ENCODE measurements around the gene SPTB. TPM values are rescaled to one million over a fixed set of nuclear protein-coding genes. Genes with fewer than 3 reads are reported as not detected.

The SPTB gene
- total RNA-seq, 1 experiment from 2014 or later: 0.43 TPM

GRCh38 chr14:64800000-64800399 is 79.7 kb downstream of the SPTB start:
- CTCF ChIA-PET: interaction anchor here (0.6 to 1.6 kb wide), 4 partner anchors 15 to 183 kb away, joined by 3 to 8 read pairs (median 6); no protein-coding TSS in a partner anchor
- no TSS peak for BruUV-seq (replicated peaks)
- Histone ChIP-seq H3K36me3 (ENCODE audit: insufficient read depth, low read length, poor library complexity, severe bottlenecking) (no peaks in the 10 kb centered on the region), H3K4me3 (ENCODE audit: low read depth, low read length, poor library complexity, severe bottlenecking) (no peak overlapping the region), H3K27ac (ENCODE audit: low read depth, low read length, poor library complexity, severe bottlenecking) (no peak overlapping the region), H3K9me3 (ENCODE audit: low read depth, low read length, poor library complexity, severe bottlenecking) (no peaks in the 10 kb centered on the region), H3K27me3 (replicated peaks; ENCODE audit: insufficient read depth, low read depth, low read length, poor library complexity) (no peaks in the 10 kb centered on the region), H3K4me1 (ENCODE audit: insufficient read depth, low read length, poor library complexity, severe bottlenecking) (no peaks in the 10 kb centered on the region)
- no peak for TF ChIP-seq EZH2 (IDR thresholded peaks at IDR 0.05; ENCODE audit: borderline replicate concordance, low read depth, low read length, poor library complexity, severe bottlenecking)
- TF ChIP-seq, protein P1, sequence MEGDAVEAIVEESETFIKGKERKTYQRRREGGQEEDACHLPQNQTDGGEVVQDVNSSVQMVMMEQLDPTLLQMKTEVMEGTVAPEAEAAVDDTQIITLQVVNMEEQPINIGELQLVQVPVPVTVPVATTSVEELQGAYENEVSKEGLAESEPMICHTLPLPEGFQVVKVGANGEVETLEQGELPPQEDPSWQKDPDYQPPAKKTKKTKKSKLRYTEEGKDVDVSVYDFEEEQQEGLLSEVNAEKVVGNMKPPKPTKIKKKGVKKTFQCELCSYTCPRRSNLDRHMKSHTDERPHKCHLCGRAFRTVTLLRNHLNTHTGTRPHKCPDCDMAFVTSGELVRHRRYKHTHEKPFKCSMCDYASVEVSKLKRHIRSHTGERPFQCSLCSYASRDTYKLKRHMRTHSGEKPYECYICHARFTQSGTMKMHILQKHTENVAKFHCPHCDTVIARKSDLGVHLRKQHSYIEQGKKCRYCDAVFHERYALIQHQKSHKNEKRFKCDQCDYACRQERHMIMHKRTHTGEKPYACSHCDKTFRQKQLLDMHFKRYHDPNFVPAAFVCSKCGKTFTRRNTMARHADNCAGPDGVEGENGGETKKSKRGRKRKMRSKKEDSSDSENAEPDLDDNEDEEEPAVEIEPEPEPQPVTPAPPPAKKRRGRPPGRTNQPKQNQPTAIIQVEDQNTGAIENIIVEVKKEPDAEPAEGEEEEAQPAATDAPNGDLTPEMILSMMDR (conservative IDR thresholded peaks at IDR 0.05; ENCODE audit: low read depth, low read length): peak; percentile 58
- peak; percentile 59 for DNase-seq (ENCODE audit: low spot score)
- POLR2A ChIA-PET (ENCODE audit: low non-redundant PET): no interaction called here
- intact Hi-C loops (cut with micrococcal nuclease; ENCODE audit: unreplicated experiment): no loop called here

DNA sequence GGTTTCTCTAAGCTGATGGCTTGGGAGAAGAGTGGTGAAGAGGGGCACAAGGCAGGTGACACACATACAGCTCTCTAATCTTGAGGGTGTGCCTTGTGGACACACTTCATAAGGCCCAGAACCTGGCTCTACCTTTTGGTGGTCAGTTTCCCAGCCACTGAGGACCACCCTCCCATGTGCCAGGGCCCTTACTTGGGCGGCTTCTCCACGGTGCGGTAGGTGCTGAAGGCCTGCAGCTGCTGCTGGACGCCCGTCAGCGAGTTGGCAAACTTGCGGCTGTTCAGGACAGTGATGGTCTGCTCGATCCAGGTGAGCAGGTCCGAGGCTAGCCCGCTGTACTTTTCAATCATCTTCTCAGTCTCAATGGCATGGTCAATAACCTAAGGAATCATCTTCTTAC is 80.2 kb downstream of the SPTB start:
- Histone ChIP-seq H3K36me3 (ENCODE audit: insufficient read depth, low read length, poor library complexity, severe bottlenecking) (no peaks in the 10 kb centered on the region), H3K27me3 (replicated peaks; ENCODE audit: insufficient read depth, low read depth, low read length, poor library complexity) (no peaks in the 10 kb centered on the region), H3K4me3 (ENCODE audit: low read depth, low read length, poor library complexity, severe bottlenecking) (no peak overlapping the region), H3K9me3 (ENCODE audit: low read depth, low read length, poor library complexity, severe bottlenecking) (no peaks in the 10 kb centered on the region), H3K27ac (ENCODE audit: low read depth, low read length, poor library complexity, severe bottlenecking) (no peak overlapping the region), H3K4me1 (ENCODE audit: insufficient read depth, low read length, poor library complexity, severe bottlenecking) (no peaks in the 10 kb centered on the region)
- intact Hi-C loops (cut with micrococcal nuclease; ENCODE audit: unreplicated experiment): no loop called here
- BruUV-seq (replicated peaks): no TSS peak
- ChIA-PET POLR2A (ENCODE audit: low non-redundant PET) (no interaction called here), CTCF (interaction anchor here (0.7 to 1.6 kb wide), 2 partner anchors 14 to 92 kb away, joined by 3 to 6 read pairs; no protein-coding TSS in a partner anchor)
- no peak for DNase-seq (ENCODE audit: low spot score)
- TF ChIP-seq EZH2 (IDR thresholded peaks at IDR 0.05; ENCODE audit: borderline replicate concordance, low read depth, low read length, poor library complexity, severe bottlenecking): no peak
- TF ChIP-seq, protein P1 (conservative IDR thresholded peaks at IDR 0.05; ENCODE audit: low read depth, low read length): no peak

DNA sequence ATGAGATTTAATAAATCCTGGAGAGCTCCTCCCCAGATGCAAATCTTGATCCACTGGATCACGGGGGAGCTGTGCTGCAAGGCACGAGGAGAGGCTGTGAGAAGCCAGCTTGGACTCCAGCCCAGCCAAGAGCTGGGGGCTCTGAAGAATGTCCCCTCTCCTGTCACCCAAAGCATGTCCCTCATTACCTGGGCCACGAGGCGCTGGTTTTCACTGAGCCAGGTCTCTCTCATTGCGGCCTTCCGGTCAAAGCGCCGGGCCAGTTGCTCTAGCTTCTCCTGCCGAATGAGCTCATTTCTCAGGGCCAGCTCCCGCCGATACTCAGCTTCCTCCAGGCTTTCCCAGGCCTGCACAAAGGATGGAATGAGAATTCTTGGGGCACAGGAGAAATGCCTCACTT is 83.3 kb downstream of the SPTB start:
- Histone ChIP-seq H3K27ac (ENCODE audit: low read depth, low read length, poor library complexity, severe bottlenecking) (no peak overlapping the region), H3K27me3 (replicated peaks; ENCODE audit: insufficient read depth, low read depth, low read length, poor library complexity) (no peaks in the 10 kb centered on the region), H3K4me1 (ENCODE audit: insufficient read depth, low read length, poor library complexity, severe bottlenecking) (no peaks in the 10 kb centered on the region), H3K9me3 (ENCODE audit: low read depth, low read length, poor library complexity, severe bottlenecking) (no peaks in the 10 kb centered on the region), H3K4me3 (ENCODE audit: low read depth, low read length, poor library complexity, severe bottlenecking) (no peak overlapping the region), H3K36me3 (ENCODE audit: insufficient read depth, low read length, poor library complexity, severe bottlenecking) (no peaks in the 10 kb centered on the region)
- ChIA-PET CTCF (no interaction called here), POLR2A (ENCODE audit: low non-redundant PET) (interaction anchor here (0.6 kb wide), 1 partner anchor 1903 kb away, joined by 3 read pairs; no protein-coding TSS in a partner anchor)
- no peak for DNase-seq (ENCODE audit: low spot score)
- no peak for TF ChIP-seq EZH2 (IDR thresholded peaks at IDR 0.05; ENCODE audit: borderline replicate concordance, low read depth, low read length, poor library complexity, severe bottlenecking)
- TF ChIP-seq, protein P1 (conservative IDR thresholded peaks at IDR 0.05; ENCODE audit: low read depth, low read length): no peak
- intact Hi-C loops (cut with micrococcal nuclease; ENCODE audit: unreplicated experiment): no loop called here
- no TSS peak for BruUV-seq (replicated peaks)
